Spleen (tissue), 7 donors: Measurements from ENCODE around the gene CCDC102B.

Source experiments
- CTCF ChIP-seq, 11 experiments: fragments of 200-600 bp in 7 of 11; fragments of 450-650 bp in 4 of 11; sonication (generic) in 4 of 11; IDR thresholded peaks in 8 of 11; conservative IDR thresholded peaks in 3 of 11; 1 replicate in 7 of 11; 2 replicates in 4 of 11; pipeline versions ENCODE4 v1.4.0 to v1.8.0; 2016 to 2021; ENCODE audit warnings: antibody characterized with exemption in 11 of 11, inconsistent platforms in 4 of 11, mild to moderate bottlenecking in 1 of 11
- POLR2A ChIP-seq, 3 donors: fragments of 450-650 bp; IDR thresholded peaks; one replicate each; pipeline ENCODE4 v1.5.1; 2017; ENCODE audit warnings: antibody characterized with exemption in 3 of 3, mild to moderate bottlenecking in 1 of 3
- donor health status: DM: no; HTN: no; CAD: no; lungs with moderate emphysema.
- donor health status: DM: no; HTN: no; CAD: no.
- donor health status: DM: no; HTN: no; CAD: no.

- TF ChIP-seq CTCF (IDR thresholded peaks at IDR 0.05 in 8 of 11, conservative IDR thresholded peaks at IDR 0.05 in 3 of 11) (no peak), POLR2A (IDR thresholded peaks at IDR 0.05) (no peak)
These were observed 223.4 kb downstream of the CCDC102B start for GRCh38 chr18:69021211-69021805.
